K562 (cell line): Measurements from ENCODE around the gene GP1BB. TPM values are rescaled to one million over a fixed set of nuclear protein-coding genes. Genes with fewer than 3 reads are reported as not detected.

Source experiments
- CEBPG ChIP-seq, 3 experiments: fragments of 200-800 bp in 1 of 3; sonication (Bioruptor generic) in 1 of 3; sonication (generic) in 1 of 3; formaldehyde crosslinking in 1 of 3; IDR thresholded peaks in 2 of 3; conservative IDR thresholded peaks in 1 of 3; 2 replicates each; pipeline versions ENCODE4 v1.6.1 to v1.8.0; 2016 to 2022; ENCODE audit warnings: missing compliant biosample characterization in 2 of 3, missing genetic modification characterization in 2 of 3, mild to moderate bottlenecking in 1 of 3, missing genetic modification reagents in 1 of 3
- CHD2 ChIP-seq: IDR thresholded peaks from 2 replicates; pipeline ENCODE4 v1.6.1; 2011; ENCODE audit warnings: low read depth, low read length
- CHD4 ChIP-seq: fragments of 200-600 bp; sonication (generic); IDR thresholded peaks from 3 replicates; pipeline ENCODE4 v1.6.1; 2012; ENCODE audit warnings: low read depth, mild to moderate bottlenecking, mixed read lengths, low read length, inconsistent platforms; ENCODE audit not compliant: insufficient read depth, insufficient replicate concordance, poor library complexity, severe bottlenecking
- ELF2 ChIP-seq: fragments of 250-450 bp; sonication (Bioruptor Pico); IDR thresholded peaks from 2 replicates; pipeline ENCODE4 v1.5.0; 2021; ENCODE audit warnings: mild to moderate bottlenecking
- HMGN3 ChIP-seq: IDR thresholded peaks from 2 replicates; pipeline ENCODE4 v1.6.1; 2011; ENCODE audit warnings: borderline replicate concordance, low read depth, mild to moderate bottlenecking, mixed read lengths, low read length; ENCODE audit not compliant: insufficient read length; ENCODE audit errors: extremely low read depth
- KLF1 ChIP-seq: fragments of 450-650 bp; IDR thresholded peaks from 2 replicates; pipeline ENCODE4 v1.6.1; 2016; ENCODE audit warnings: missing genetic modification characterization, missing compliant biosample characterization
- L3MBTL2 ChIP-seq: fragments of 450-650 bp; IDR thresholded peaks from 2 replicates; pipeline ENCODE4 v1.6.1; 2016; ENCODE audit warnings: mild to moderate bottlenecking, moderate library complexity
- MAZ ChIP-seq, 2 experiments: fragments of 450-650 bp in 1 of 2; sonication (generic) in 1 of 2; formaldehyde crosslinking; IDR thresholded peaks in 1 of 2; conservative IDR thresholded peaks in 1 of 2; 2 replicates each; pipeline versions ENCODE4 v1.4.0 to v1.5.0; 2020; ENCODE audit warnings: mild to moderate bottlenecking in 1 of 2, missing genetic modification reagents in 1 of 2
- SMAD1 ChIP-seq: fragments of 150-350 bp; IDR thresholded peaks from 2 replicates; pipeline ENCODE4 v1.6.1; 2014; ENCODE audit warnings: low read length, low read depth; ENCODE audit not compliant: partially characterized antibody
- SMARCC2 ChIP-seq: fragments of 450-650 bp; IDR thresholded peaks from 2 replicates; pipeline ENCODE4 v1.6.1; 2017; ENCODE audit warnings: antibody characterized with exemption, moderate library complexity, mild to moderate bottlenecking, low read depth
- ZNF24 ChIP-seq: fragments of 450-650 bp; IDR thresholded peaks from 2 replicates; pipeline ENCODE4 v1.6.1; 2016
- ZNF785 ChIP-seq: fragments of 250-450 bp; sonication (Bioruptor Pico); IDR thresholded peaks from 2 replicates; pipeline ENCODE4 v1.4.0; 2020; ENCODE audit warnings: mild to moderate bottlenecking
- polyA plus RNA-seq, 8 experiments: library from polyadenylated mRNA; depleted of rRNA in 4 of 8; stranded (reverse) in 5 of 8; unstranded in 3 of 8; fragments of >200 nt; fragmentation: Nextera tagmentation in 2 of 8; fragmentation: Illumina TruSeq in 1 of 8; extraction: Ambion mirVana in 2 of 8; extraction: Trizol in 1 of 8; gene quantifications; 2 replicates each; pipeline versions ENCODE4 v1.2.1 to v1.2.3, GENCODE V29; 2011 to 2014; ENCODE audit warnings: inconsistent platforms in 1 of 8, missing spikeins in 1 of 8
- total RNA-seq, 7 experiments: library from RNA; depleted of rRNA in 6 of 7; stranded (reverse); fragments of >200 nt in 6 of 7; fragmentation: Illumina TruSeq in 2 of 7; extraction: Trizol in 2 of 7; gene quantifications; 2 replicates each; pipeline versions ENCODE4 v1.2.1 to v1.2.3, GENCODE V29; 2011 to 2021; ENCODE audit warnings: low replicate concordance in 1 of 7
- TF ChIP-seq, protein P1 (sequence below): conservative IDR thresholded peaks from 2 replicates; pipeline ENCODE4 v1.6.1; 2011; ENCODE audit warnings: low read depth, mild to moderate bottlenecking, low read length; ENCODE audit not compliant: control insufficient read depth
- TF ChIP-seq, protein P2 (sequence below): fragments of 250-450 bp; sonication (Bioruptor Pico); IDR thresholded peaks from 2 replicates; pipeline ENCODE4 v1.4.0; 2020
- TF ChIP-seq, protein P3 (sequence below), 2 experiments: fragments of 250-450 bp in 1 of 2; fragments of 450-650 bp in 1 of 2; sonication (Bioruptor Pico) in 1 of 2; IDR thresholded peaks; 2 replicates each; pipeline versions ENCODE4 v1.6.1 to v1.8.0; 2016 to 2021; ENCODE audit warnings: mild to moderate bottlenecking in 2 of 2, moderate library complexity in 2 of 2, missing compliant biosample characterization in 1 of 2, missing genetic modification characterization in 1 of 2

GP1BB gene
- total and polyA plus RNA-seq, 9 of the 15 experiments (the other 6 are each of a cell fraction or from before 2014, with no cell fraction given): 0.69 to 162 (median 2.8) TPM

DNA sequence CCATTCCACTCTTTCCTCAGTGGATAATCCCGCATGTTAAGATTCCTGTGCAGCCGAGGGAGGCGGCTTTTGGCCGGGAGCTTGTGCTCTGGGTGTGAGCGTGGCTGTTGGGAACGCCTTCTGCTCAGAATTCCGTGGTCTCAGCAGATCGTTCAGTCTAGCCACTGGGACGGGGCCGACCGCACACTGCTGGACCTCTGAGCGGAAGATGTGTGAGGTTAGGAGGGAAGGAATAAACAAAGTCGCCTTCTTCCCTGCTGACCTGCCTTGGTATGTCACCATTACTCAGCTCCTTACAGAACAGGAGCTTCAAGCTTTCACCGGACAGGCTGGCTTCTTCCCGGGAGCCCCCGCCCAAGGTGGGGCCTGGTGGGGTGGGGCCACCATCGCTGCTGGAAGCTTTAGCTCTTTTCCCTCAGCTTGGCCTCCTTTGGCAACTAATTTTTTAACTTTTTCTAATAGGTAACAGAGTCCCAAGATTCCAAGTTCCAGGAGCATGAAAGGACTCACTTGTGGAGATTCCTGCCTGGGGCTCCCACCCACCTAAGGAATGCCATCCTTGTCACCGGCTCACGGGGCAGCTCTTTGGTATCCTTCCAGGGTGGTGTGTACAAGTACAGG, 31.5 kb upstream of the GP1BB start (continued):
- no peak for TF ChIP-seq ZNF785 (CRISPR knock-in tag)
- peak; percentile 47 for TF ChIP-seq SMAD1
- TF ChIP-seq CHD2: no peak; the same call in 1 of the 2 replicates
- TF ChIP-seq ELF2 (CRISPR knock-in tag): no peak
- TF ChIP-seq CHD4: no peak
- TF ChIP-seq KLF1: peak; percentile 87; the same call in 1 of the 2 replicates
- TF ChIP-seq, protein P1, sequence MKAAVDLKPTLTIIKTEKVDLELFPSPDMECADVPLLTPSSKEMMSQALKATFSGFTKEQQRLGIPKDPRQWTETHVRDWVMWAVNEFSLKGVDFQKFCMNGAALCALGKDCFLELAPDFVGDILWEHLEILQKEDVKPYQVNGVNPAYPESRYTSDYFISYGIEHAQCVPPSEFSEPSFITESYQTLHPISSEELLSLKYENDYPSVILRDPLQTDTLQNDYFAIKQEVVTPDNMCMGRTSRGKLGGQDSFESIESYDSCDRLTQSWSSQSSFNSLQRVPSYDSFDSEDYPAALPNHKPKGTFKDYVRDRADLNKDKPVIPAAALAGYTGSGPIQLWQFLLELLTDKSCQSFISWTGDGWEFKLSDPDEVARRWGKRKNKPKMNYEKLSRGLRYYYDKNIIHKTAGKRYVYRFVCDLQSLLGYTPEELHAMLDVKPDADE: 0 out of 2 replicates have a peak, but pooled peaks have one; percentile 30
- TF ChIP-seq, protein P2, sequence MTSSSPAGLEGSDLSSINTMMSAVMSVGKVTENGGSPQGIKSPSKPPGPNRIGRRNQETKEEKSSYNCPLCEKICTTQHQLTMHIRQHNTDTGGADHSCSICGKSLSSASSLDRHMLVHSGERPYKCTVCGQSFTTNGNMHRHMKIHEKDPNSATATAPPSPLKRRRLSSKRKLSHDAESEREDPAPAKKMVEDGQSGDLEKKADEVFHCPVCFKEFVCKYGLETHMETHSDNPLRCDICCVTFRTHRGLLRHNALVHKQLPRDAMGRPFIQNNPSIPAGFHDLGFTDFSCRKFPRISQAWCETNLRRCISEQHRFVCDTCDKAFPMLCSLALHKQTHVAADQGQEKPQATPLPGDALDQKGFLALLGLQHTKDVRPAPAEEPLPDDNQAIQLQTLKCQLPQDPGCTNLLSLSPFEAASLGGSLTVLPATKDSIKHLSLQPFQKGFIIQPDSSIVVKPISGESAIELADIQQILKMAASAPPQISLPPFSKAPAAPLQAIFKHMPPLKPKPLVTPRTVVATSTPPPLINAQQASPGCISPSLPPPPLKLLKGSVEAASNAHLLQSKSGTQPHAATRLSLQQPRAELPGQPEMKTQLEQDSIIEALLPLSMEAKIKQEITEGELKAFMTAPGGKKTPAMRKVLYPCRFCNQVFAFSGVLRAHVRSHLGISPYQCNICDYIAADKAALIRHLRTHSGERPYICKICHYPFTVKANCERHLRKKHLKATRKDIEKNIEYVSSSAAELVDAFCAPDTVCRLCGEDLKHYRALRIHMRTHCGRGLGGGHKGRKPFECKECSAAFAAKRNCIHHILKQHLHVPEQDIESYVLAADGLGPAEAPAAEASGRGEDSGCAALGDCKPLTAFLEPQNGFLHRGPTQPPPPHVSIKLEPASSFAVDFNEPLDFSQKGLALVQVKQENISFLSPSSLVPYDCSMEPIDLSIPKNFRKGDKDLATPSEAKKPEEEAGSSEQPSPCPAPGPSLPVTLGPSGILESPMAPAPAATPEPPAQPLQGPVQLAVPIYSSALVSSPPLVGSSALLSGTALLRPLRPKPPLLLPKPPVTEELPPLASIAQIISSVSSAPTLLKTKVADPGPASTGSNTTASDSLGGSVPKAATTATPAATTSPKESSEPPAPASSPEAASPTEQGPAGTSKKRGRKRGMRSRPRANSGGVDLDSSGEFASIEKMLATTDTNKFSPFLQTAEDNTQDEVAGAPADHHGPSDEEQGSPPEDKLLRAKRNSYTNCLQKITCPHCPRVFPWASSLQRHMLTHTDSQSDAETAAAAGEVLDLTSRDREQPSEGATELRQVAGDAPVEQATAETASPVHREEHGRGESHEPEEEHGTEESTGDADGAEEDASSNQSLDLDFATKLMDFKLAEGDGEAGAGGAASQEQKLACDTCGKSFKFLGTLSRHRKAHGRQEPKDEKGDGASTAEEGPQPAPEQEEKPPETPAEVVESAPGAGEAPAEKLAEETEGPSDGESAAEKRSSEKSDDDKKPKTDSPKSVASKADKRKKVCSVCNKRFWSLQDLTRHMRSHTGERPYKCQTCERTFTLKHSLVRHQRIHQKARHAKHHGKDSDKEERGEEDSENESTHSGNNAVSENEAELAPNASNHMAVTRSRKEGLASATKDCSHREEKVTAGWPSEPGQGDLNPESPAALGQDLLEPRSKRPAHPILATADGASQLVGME (CRISPR knock-in tag): no peak
- TF ChIP-seq MAZ (CRISPR knock-in tag; conservative IDR thresholded peaks at IDR 0.05 in 1 of 2, IDR thresholded peaks at IDR 0.05 in 1 of 2): peak; percentile 78 to 93; a peak in 3 of 4 replicates
- TF ChIP-seq, protein P3, sequence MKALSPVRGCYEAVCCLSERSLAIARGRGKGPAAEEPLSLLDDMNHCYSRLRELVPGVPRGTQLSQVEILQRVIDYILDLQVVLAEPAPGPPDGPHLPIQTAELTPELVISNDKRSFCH (CRISPR knock-in tag; IDR thresholded peaks at IDR 0.05): no peak
- TF ChIP-seq, protein P3 (tag; IDR thresholded peaks at IDR 0.05): no peak
- TF ChIP-seq L3MBTL2: peak; percentile 92
- peak; percentile 25; the same call in 1 of the 2 replicates for TF ChIP-seq SMARCC2
- no peak for TF ChIP-seq CEBPG (CRISPR knock-in tag; IDR thresholded peaks at IDR 0.05)
- TF ChIP-seq CEBPG (tag; conservative IDR thresholded peaks at IDR 0.05 in 1 of 2, IDR thresholded peaks at IDR 0.05 in 1 of 2): no peak
- TF ChIP-seq HMGN3: no peak
- TF ChIP-seq ZNF24: peak; percentile 69; the same call in 1 of the 2 replicates
